Right forelimb (tissue), 1 donor: ENCODE results near the gene KLHL29.

Experiments
- DNase-seq: peaks from one replicate; pipeline ENCODE4 v3.0.0-alpha.2; 2018

The KLHL29 gene

GRCh38 chr2:23423062-23423872 is 38.3 kb downstream of the KLHL29 start:
- DNase-seq, result no peak

GRCh38 chr2:23423873-23424680 is 39.1 kb downstream of the KLHL29 start:
- DNase-seq, result no peak

GRCh38 chr2:23425338-23425871 is 40.4 kb downstream of the KLHL29 start:
- DNase-seq, result peak; percentile 32

- DNase-seq, result peak; percentile 24
Measured at GRCh38 chr2:23425885-23426262, 40.9 kb downstream of the KLHL29 start.

- peak; percentile 47 for DNase-seq
Measured at GRCh38 chr2:23426263-23426905, 41.4 kb downstream of the KLHL29 start.

GRCh38 chr2:23427350-23427749 is 42.4 kb downstream of the KLHL29 start:
- DNase-seq, result no peak

- peak; percentile 40 for DNase-seq
Measured at GRCh38 chr2:23427976-23428375, 43.0 kb downstream of the KLHL29 start.

- no peak for DNase-seq
Measured at GRCh38 chr2:23429036-23429435, 44.1 kb downstream of the KLHL29 start.

- DNase-seq, result no peak
Measured at GRCh38 chr2:23430263-23430662, 45.3 kb downstream of the KLHL29 start.

GRCh38 chr2:23432531-23432930 is 47.6 kb downstream of the KLHL29 start:
- peak; percentile 36 for DNase-seq

GRCh38 chr2:23433282-23433681 is 48.3 kb downstream of the KLHL29 start:
- no peak for DNase-seq

- peak; percentile 37 for DNase-seq
Measured at GRCh38 chr2:23434721-23435121, 49.7 kb downstream of the KLHL29 start.

GRCh38 chr2:23435250-23436035 is 50.5 kb downstream of the KLHL29 start:
- DNase-seq, result no peak

- DNase-seq, result peak; percentile 34
Measured at GRCh38 chr2:23436346-23437098, 51.5 kb downstream of the KLHL29 start.

- no peak for DNase-seq
Measured at GRCh38 chr2:23441414-23441813, 56.4 kb downstream of the KLHL29 start.

GRCh38 chr2:23445450-23445868 is 60.5 kb downstream of the KLHL29 start:
- no peak for DNase-seq

GRCh38 chr2:23446916-23447315 is 61.9 kb downstream of the KLHL29 start:
- no peak for DNase-seq

- DNase-seq, result no peak
Measured at GRCh38 chr2:23447405-23447804, 62.4 kb downstream of the KLHL29 start.

GRCh38 chr2:23448906-23449305 is 63.9 kb downstream of the KLHL29 start:
- DNase-seq, result no peak

- DNase-seq, result no peak
Measured at GRCh38 chr2:23449413-23449812, 64.4 kb downstream of the KLHL29 start.

GRCh38 chr2:23449831-23450331 is 64.9 kb downstream of the KLHL29 start:
- DNase-seq, result no peak
